WTC11 (cell line): ENCODE results near the gene SHMT1.

Experiments used
- CREB1 ChIP-seq: sonication (generic); formaldehyde crosslinking; IDR thresholded peaks from 2 replicates; pipeline ENCODE4 v1.8.0; 2023; ENCODE audit warnings: mild to moderate bottlenecking, missing genetic modification reagents
- GABPB1 ChIP-seq: sonication (generic); formaldehyde crosslinking; IDR thresholded peaks from 2 replicates; pipeline ENCODE4 v1.8.1; 2023; ENCODE audit warnings: mild to moderate bottlenecking, missing genetic modification reagents
- KAT7 ChIP-seq: sonication (generic); formaldehyde crosslinking; IDR thresholded peaks from 2 replicates; pipeline ENCODE4 v1.8.1; 2023; ENCODE audit warnings: missing genetic modification reagents, mild to moderate bottlenecking, borderline replicate concordance
- RORB ChIP-seq: fragments of 250-450 bp; sonication (Bioruptor Pico); IDR thresholded peaks from 2 replicates; pipeline ENCODE4 v1.9.0; 2021; ENCODE audit warnings: mild to moderate bottlenecking
- TP53 ChIP-seq: sonication (generic); formaldehyde crosslinking; IDR thresholded peaks from 2 replicates; pipeline ENCODE4 v1.8.1; 2023; ENCODE audit warnings: mild to moderate bottlenecking, missing genetic modification reagents
- TF ChIP-seq, protein P1 (sequence below): fragments of 200-600 bp; IDR thresholded peaks from 2 replicates; pipeline ENCODE4 v1.8.0; 2022; ENCODE audit warnings: antibody characterized with exemption
- TF ChIP-seq, protein P2 (sequence below): sonication (generic); formaldehyde crosslinking; IDR thresholded peaks from 2 replicates; pipeline ENCODE4 v1.8.0; 2023; ENCODE audit warnings: missing genetic modification reagents, mild to moderate bottlenecking, borderline replicate concordance
- TF ChIP-seq, protein P3 (sequence below): sonication (generic); formaldehyde crosslinking; IDR thresholded peaks from 2 replicates; pipeline ENCODE4 v1.8.1; 2022; ENCODE audit warnings: missing genetic modification reagents, borderline replicate concordance
- TF ChIP-seq, protein P4 (sequence below): sonication (generic); formaldehyde crosslinking; IDR thresholded peaks from 2 replicates; pipeline ENCODE4 v1.8.1; 2023; ENCODE audit warnings: mild to moderate bottlenecking, missing genetic modification reagents
- TF ChIP-seq, protein P5 (sequence below): sonication (generic); formaldehyde crosslinking; IDR thresholded peaks from 2 replicates; pipeline ENCODE4 v1.8.1; 2023; ENCODE audit warnings: mild to moderate bottlenecking, missing genetic modification reagents, moderate library complexity

DNA sequence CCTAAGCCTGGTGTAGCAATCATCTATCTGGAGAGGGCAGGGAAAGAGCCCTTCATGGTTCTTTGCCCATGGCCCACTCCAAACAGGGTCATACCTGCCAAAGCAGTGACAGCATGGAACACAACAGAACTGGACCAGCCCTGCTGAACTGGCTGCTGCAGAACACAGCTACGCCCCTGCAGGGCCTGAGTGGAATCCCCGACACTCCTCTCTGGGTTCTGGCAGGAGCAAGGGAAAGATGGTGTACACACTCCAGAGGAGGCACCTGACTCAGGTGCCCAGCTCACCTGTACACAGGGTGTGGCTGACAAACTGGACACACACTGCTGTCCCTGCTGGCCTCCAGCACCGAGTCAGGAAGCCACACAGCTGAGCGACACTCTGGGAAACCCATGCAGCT, 83.1 kb downstream of the SHMT1 start:
- TF ChIP-seq, protein P1, sequence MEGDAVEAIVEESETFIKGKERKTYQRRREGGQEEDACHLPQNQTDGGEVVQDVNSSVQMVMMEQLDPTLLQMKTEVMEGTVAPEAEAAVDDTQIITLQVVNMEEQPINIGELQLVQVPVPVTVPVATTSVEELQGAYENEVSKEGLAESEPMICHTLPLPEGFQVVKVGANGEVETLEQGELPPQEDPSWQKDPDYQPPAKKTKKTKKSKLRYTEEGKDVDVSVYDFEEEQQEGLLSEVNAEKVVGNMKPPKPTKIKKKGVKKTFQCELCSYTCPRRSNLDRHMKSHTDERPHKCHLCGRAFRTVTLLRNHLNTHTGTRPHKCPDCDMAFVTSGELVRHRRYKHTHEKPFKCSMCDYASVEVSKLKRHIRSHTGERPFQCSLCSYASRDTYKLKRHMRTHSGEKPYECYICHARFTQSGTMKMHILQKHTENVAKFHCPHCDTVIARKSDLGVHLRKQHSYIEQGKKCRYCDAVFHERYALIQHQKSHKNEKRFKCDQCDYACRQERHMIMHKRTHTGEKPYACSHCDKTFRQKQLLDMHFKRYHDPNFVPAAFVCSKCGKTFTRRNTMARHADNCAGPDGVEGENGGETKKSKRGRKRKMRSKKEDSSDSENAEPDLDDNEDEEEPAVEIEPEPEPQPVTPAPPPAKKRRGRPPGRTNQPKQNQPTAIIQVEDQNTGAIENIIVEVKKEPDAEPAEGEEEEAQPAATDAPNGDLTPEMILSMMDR, result no peak
- TF ChIP-seq TP53 (CRISPR knock-in tag) (no peak), CREB1 (CRISPR knock-in tag) (no peak), KAT7 (no peak), RORB (no peak), GABPB1 (CRISPR knock-in tag) (no peak)
- TF ChIP-seq, protein P2, sequence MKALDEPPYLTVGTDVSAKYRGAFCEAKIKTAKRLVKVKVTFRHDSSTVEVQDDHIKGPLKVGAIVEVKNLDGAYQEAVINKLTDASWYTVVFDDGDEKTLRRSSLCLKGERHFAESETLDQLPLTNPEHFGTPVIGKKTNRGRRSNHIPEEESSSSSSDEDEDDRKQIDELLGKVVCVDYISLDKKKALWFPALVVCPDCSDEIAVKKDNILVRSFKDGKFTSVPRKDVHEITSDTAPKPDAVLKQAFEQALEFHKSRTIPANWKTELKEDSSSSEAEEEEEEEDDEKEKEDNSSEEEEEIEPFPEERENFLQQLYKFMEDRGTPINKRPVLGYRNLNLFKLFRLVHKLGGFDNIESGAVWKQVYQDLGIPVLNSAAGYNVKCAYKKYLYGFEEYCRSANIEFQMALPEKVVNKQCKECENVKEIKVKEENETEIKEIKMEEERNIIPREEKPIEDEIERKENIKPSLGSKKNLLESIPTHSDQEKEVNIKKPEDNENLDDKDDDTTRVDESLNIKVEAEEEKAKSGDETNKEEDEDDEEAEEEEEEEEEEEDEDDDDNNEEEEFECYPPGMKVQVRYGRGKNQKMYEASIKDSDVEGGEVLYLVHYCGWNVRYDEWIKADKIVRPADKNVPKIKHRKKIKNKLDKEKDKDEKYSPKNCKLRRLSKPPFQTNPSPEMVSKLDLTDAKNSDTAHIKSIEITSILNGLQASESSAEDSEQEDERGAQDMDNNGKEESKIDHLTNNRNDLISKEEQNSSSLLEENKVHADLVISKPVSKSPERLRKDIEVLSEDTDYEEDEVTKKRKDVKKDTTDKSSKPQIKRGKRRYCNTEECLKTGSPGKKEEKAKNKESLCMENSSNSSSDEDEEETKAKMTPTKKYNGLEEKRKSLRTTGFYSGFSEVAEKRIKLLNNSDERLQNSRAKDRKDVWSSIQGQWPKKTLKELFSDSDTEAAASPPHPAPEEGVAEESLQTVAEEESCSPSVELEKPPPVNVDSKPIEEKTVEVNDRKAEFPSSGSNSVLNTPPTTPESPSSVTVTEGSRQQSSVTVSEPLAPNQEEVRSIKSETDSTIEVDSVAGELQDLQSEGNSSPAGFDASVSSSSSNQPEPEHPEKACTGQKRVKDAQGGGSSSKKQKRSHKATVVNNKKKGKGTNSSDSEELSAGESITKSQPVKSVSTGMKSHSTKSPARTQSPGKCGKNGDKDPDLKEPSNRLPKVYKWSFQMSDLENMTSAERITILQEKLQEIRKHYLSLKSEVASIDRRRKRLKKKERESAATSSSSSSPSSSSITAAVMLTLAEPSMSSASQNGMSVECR, result no peak
- TF ChIP-seq, protein P3, sequence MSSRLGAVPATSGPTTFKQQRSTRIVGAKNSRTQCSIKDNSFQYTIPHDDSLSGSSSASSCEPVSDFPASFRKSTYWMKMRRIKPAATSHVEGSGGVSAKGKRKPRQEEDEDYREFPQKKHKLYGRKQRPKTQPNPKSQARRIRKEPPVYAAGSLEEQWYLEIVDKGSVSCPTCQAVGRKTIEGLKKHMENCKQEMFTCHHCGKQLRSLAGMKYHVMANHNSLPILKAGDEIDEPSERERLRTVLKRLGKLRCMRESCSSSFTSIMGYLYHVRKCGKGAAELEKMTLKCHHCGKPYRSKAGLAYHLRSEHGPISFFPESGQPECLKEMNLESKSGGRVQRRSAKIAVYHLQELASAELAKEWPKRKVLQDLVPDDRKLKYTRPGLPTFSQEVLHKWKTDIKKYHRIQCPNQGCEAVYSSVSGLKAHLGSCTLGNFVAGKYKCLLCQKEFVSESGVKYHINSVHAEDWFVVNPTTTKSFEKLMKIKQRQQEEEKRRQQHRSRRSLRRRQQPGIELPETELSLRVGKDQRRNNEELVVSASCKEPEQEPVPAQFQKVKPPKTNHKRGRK (CRISPR knock-in tag), result no peak
- TF ChIP-seq, protein P4, sequence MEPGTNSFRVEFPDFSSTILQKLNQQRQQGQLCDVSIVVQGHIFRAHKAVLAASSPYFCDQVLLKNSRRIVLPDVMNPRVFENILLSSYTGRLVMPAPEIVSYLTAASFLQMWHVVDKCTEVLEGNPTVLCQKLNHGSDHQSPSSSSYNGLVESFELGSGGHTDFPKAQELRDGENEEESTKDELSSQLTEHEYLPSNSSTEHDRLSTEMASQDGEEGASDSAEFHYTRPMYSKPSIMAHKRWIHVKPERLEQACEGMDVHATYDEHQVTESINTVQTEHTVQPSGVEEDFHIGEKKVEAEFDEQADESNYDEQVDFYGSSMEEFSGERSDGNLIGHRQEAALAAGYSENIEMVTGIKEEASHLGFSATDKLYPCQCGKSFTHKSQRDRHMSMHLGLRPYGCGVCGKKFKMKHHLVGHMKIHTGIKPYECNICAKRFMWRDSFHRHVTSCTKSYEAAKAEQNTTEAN (CRISPR knock-in tag), result no peak
- TF ChIP-seq, protein P5, sequence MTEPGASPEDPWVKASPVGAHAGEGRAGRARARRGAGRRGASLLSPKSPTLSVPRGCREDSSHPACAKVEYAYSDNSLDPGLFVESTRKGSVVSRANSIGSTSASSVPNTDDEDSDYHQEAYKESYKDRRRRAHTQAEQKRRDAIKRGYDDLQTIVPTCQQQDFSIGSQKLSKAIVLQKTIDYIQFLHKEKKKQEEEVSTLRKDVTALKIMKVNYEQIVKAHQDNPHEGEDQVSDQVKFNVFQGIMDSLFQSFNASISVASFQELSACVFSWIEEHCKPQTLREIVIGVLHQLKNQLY (CRISPR knock-in tag), result no peak
